GM19324 (cell line): Measurements from ENCODE around the gene SPINK7.
A peak's percentile ranks its signal among the peaks of the same experiment; 100 is the strongest.
"Not testable (repeated sequence)": the region's sequence is repeated elsewhere in the genome, so short reads cannot be mapped to it uniquely, and the experiment has no call there.

Source experiments
- ATAC-seq: cut with Tn5 transposase; IDR thresholded peaks from one replicate; pipeline ENCODE4 v1.9.1; 2021; ENCODE audit warnings: mild to moderate bottlenecking, moderate library complexity; ENCODE audit not compliant: unreplicated experiment, low FRiP score

The SPINK7 gene

GRCh38 chr5:148312153-148312552 is at the start of gene SPINK7:
TSS of gene SPINK7 (plus strand) at chr5:148312423. CDS start at chr5:148312484, 61 bp downstream.
- no peak for ATAC-seq

GRCh38 chr5:148267962-148268361 is 44.3 kb upstream of the SPINK7 start:
- ATAC-seq: no peak

- no peak for ATAC-seq
Observed at GRCh38 chr5:148268566-148268965, 43.7 kb upstream of the SPINK7 start, which contains the start of gene SPINK13. TSS of gene SPINK13 (plus strand) at chr5:148268794. CDS start at chr5:148270073, 1,279 bp downstream.

- ATAC-seq: not testable (repeated sequence)
Observed at GRCh38 chr5:148275129-148275528, 37.1 kb upstream of the SPINK7 start.

- ATAC-seq: not testable (repeated sequence)
Observed at GRCh38 chr5:148280893-148281292, 31.3 kb upstream of the SPINK7 start.

- not testable (repeated sequence) for ATAC-seq
Observed at GRCh38 chr5:148281336-148281735, 30.9 kb upstream of the SPINK7 start.

- ATAC-seq: no peak
Observed at GRCh38 chr5:148290271-148291195, 21.7 kb upstream of the SPINK7 start.

- ATAC-seq: no peak
Observed at GRCh38 chr5:148297731-148298130, 14.5 kb upstream of the SPINK7 start.

- no peak for ATAC-seq
Observed at GRCh38 chr5:148306446-148306845, 5.8 kb upstream of the SPINK7 start.

GRCh38 chr5:148309019-148309418 is 3.2 kb upstream of the SPINK7 start:
- ATAC-seq: no peak

- no peak for ATAC-seq
Observed at GRCh38 chr5:148309746-148310145, 2.5 kb upstream of the SPINK7 start.

GRCh38 chr5:148311484-148311883 is 739 bp upstream of the SPINK7 start:
- ATAC-seq: no peak

- no peak for ATAC-seq
Observed at GRCh38 chr5:148314187-148314586, 2.0 kb downstream of the SPINK7 start.

GRCh38 chr5:148314731-148315130 is 2.5 kb downstream of the SPINK7 start:
- no peak for ATAC-seq

- not testable (repeated sequence) for ATAC-seq
Observed at GRCh38 chr5:148320011-148320963, 8.1 kb downstream of the SPINK7 start.

- no peak for ATAC-seq
Observed at GRCh38 chr5:148333262-148333849, 21.1 kb downstream of the SPINK7 start.

- no peak for ATAC-seq
Observed at GRCh38 chr5:148335259-148335658, 23.0 kb downstream of the SPINK7 start, which contains the start of gene SPINK9. TSS of gene SPINK9 (plus strand) at chr5:148335559. CDS start at chr5:148335614, 55 bp downstream.

GRCh38 chr5:148336704-148337435 is 24.6 kb downstream of the SPINK7 start:
- peak; percentile 83 for ATAC-seq

GRCh38 chr5:148342371-148343045 is 30.3 kb downstream of the SPINK7 start:
- no peak for ATAC-seq
